GM21619 (cell line): ENCODE data around the gene FBXW2.
"Not testable (repeated sequence)": the region's sequence is repeated elsewhere in the genome, so short reads cannot be mapped to it uniquely, and the experiment has no call there.

ENCODE experiments used
- ATAC-seq: cut with Tn5 transposase; IDR thresholded peaks from one replicate; pipeline ENCODE4 v1.9.1; 2021; ENCODE audit not compliant: unreplicated experiment

FBXW2 gene

GRCh38 chr9:120792898-120793765 is at the start of gene FBXW2:
Gene FBXW2, minus strand, starts transcription at chr9:120793416. Its CDS starts 5,158 bp downstream, at chr9:120788258.
- ATAC-seq, result peak; percentile 92

- peak; percentile 4 for ATAC-seq
These were observed 48.9 kb upstream of the FBXW2 start for GRCh38 chr9:120841930-120842684.

- ATAC-seq, result no peak
These were observed 45.9 kb upstream of the FBXW2 start for GRCh38 chr9:120839146-120839545.

GRCh38 chr9:120837921-120838320 is 44.7 kb upstream of the FBXW2 start:
- ATAC-seq, result no peak

- ATAC-seq, result no peak
These were observed 40.1 kb upstream of the FBXW2 start for GRCh38 chr9:120833325-120833724.

GRCh38 chr9:120832807-120833206 is 39.6 kb upstream of the FBXW2 start:
- no peak for ATAC-seq

- no peak for ATAC-seq
These were observed 37.6 kb upstream of the FBXW2 start for GRCh38 chr9:120830865-120831264.

GRCh38 chr9:120830151-120830550 is 36.9 kb upstream of the FBXW2 start:
- no peak for ATAC-seq

- no peak for ATAC-seq
These were observed 36.4 kb upstream of the FBXW2 start for GRCh38 chr9:120829650-120830049.

GRCh38 chr9:120820095-120820494 is 26.9 kb upstream of the FBXW2 start:
- ATAC-seq, result no peak

GRCh38 chr9:120818595-120818994 is 25.4 kb upstream of the FBXW2 start:
- no peak for ATAC-seq

- ATAC-seq, result no peak
These were observed 21.9 kb upstream of the FBXW2 start for GRCh38 chr9:120815075-120815474.

GRCh38 chr9:120808931-120809330 is 15.7 kb upstream of the FBXW2 start:
- no peak for ATAC-seq

- ATAC-seq, result no peak
These were observed 14.6 kb upstream of the FBXW2 start for GRCh38 chr9:120807607-120808379.

- not testable (repeated sequence) for ATAC-seq
These were observed 11.7 kb upstream of the FBXW2 start for GRCh38 chr9:120804784-120805363.

GRCh38 chr9:120801441-120801840 is 8.2 kb upstream of the FBXW2 start:
- ATAC-seq, result no peak

- ATAC-seq, result no peak
These were observed 2.1 kb downstream of the FBXW2 start for GRCh38 chr9:120791161-120791560.

GRCh38 chr9:120787933-120788332 is 5.3 kb downstream of the FBXW2 start:
- no peak for ATAC-seq

- ATAC-seq, result no peak
These were observed 9.6 kb downstream of the FBXW2 start for GRCh38 chr9:120783602-120784047.

- no peak for ATAC-seq
These were observed 12.0 kb downstream of the FBXW2 start for GRCh38 chr9:120781236-120781635.

GRCh38 chr9:120780367-120780766 is 12.8 kb downstream of the FBXW2 start:
- no peak for ATAC-seq
